Suprapubic skin (tissue), 4 donors: ENCODE data around the gene ZBTB7B.

Source experiments
- CTCF ChIP-seq, 2 donors: fragments of 200-600 bp in 1 of 2; fragments of 450-650 bp in 1 of 2; sonication (generic) in 1 of 2; IDR thresholded peaks; one replicate each; pipeline ENCODE4 v1.5.1; 2016 to 2019; ENCODE audit warnings: antibody characterized with exemption in 2 of 2, mild to moderate bottlenecking in 1 of 2, moderate library complexity in 1 of 2
- POLR2A ChIP-seq, 2 donors: fragments of 450-650 bp; IDR thresholded peaks; one replicate each; pipeline ENCODE4 v1.6.1; 2017; ENCODE audit warnings: antibody characterized with exemption in 2 of 2, mild to moderate bottlenecking in 2 of 2, moderate library complexity in 2 of 2
- POLR2AphosphoS5 ChIP-seq, 3 donors: sonication (generic); formaldehyde crosslinking; IDR thresholded peaks; one replicate each; pipeline ENCODE4 v1.6.1; 2017; ENCODE audit warnings: antibody characterized with exemption in 3 of 3

- TF ChIP-seq CTCF (IDR thresholded peaks at IDR 0.05) = no peak
- TF ChIP-seq POLR2A (IDR thresholded peaks at IDR 0.05) = no peak
- no peak for TF ChIP-seq POLR2AphosphoS5 (IDR thresholded peaks at IDR 0.05)
Observed at GRCh38 chr1:155051777-155052398, 49.3 kb downstream of the ZBTB7B start.
